Chondrocyte (in vitro differentiated cells): ENCODE data around the gene REEP6. TPM values are rescaled to one million over a fixed set of nuclear protein-coding genes. Genes with fewer than 3 reads are reported as not detected.
A peak's percentile ranks its signal among the peaks of the same experiment; 100 is the strongest.

Source experiments
- DNase-seq: peaks from one replicate; pipeline ENCODE4 v3.0.0; 2021; ENCODE audit warnings: mixed read lengths, low spot score
- H3K27ac Mint-ChIP-seq: one replicate; pipeline ENCODE4 v1.8.0; 2021; ENCODE audit warnings: mild to moderate bottlenecking, moderate library complexity, mixed read lengths; ENCODE audit not compliant: unreplicated experiment
- H3K27me3 Mint-ChIP-seq: 2 replicates; pipeline ENCODE4 v1.8.0; 2021; ENCODE audit warnings: low read depth, mixed read lengths
- H3K36me3 Mint-ChIP-seq: 2 replicates; pipeline ENCODE4 v1.8.0; 2021; ENCODE audit warnings: low read depth, mixed read lengths
- H3K4me1 Mint-ChIP-seq: 2 replicates; pipeline ENCODE4 v1.8.0; 2021; ENCODE audit warnings: low read depth, mild to moderate bottlenecking, mixed read lengths
- H3K4me3 Mint-ChIP-seq: one replicate; pipeline ENCODE4 v1.8.0; 2021; ENCODE audit warnings: mild to moderate bottlenecking, moderate library complexity, mixed read lengths; ENCODE audit not compliant: unreplicated experiment
- H3K9me3 Mint-ChIP-seq: 2 replicates; pipeline ENCODE4 v1.8.0; 2021; ENCODE audit warnings: low read depth, mixed read lengths
- total RNA-seq: library from RNA; stranded (reverse); gene quantifications from 3 replicates; pipeline ENCODE4 v1.2.1, GENCODE V29; 2021
- TF ChIP-seq, protein P1 (sequence below): fragments of 200-600 bp; sonication (generic); IDR thresholded peaks from 2 replicates; pipeline ENCODE4 v1.5.0; 2021; ENCODE audit warnings: antibody characterized with exemption, mild to moderate bottlenecking, moderate library complexity

The REEP6 gene
- total RNA-seq, 1 donor from 2014 or later, result 2.8 TPM

DNA sequence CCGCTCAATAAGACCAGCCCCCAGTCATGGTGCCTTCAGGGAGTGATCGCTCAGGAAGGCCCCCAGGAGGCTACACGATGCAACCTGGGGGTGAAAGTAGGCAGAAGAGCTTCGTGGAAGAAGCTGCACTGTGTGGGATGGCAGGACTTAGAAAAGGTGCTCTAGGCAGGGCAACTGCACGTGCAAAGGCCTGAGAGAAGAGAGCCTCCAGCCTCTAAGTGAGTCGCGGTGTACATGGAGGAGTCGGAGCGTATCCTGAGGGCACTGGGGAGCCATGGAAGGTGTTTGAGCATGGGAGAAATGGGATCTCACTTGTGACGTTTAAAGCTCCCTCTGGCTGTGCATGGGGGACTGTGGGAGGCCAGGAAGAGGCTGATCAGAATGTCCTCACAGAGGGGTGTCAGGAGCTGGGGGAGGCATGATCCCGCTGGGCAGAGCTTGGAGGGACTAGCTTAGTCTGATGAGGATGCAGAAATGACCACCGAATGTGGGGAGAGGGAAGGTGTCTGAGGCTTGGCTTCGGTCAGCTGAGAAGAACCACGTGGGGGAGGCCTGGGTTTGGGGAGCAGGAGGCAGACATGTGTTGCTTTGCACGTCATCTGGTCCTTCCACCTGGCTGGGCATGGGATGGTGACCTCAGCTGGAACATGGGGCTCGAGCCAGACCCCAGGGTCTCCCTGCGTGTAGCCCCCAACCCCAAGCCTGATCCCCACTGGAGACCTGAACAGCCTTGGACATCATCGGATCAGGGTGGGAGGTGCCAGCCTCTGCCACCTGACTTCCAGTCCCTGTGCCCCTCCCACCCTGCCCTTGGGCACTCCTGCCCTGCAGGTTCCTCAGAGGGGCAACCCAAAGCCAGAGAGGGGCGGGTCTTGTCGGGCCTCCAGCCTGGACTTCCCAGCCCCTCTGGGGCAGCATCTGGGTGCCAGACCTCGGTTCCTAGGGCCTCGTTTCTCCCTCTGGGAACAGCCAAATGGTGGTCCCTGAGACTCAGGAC is 39.9 kb upstream of the REEP6 start:
- Mint-ChIP-seq H3K27me3 (peaks cover 26% of the 10 kb centered on the region), H3K36me3 (peaks cover 2% of the 10 kb centered on the region), H3K4me3 (peak overlapping the region; percentile 15), H3K27ac (no peak overlapping the region), H3K4me1 (peaks cover 17% of the 10 kb centered on the region), H3K9me3 (no peaks in the 10 kb centered on the region)
- TF ChIP-seq, protein P1, sequence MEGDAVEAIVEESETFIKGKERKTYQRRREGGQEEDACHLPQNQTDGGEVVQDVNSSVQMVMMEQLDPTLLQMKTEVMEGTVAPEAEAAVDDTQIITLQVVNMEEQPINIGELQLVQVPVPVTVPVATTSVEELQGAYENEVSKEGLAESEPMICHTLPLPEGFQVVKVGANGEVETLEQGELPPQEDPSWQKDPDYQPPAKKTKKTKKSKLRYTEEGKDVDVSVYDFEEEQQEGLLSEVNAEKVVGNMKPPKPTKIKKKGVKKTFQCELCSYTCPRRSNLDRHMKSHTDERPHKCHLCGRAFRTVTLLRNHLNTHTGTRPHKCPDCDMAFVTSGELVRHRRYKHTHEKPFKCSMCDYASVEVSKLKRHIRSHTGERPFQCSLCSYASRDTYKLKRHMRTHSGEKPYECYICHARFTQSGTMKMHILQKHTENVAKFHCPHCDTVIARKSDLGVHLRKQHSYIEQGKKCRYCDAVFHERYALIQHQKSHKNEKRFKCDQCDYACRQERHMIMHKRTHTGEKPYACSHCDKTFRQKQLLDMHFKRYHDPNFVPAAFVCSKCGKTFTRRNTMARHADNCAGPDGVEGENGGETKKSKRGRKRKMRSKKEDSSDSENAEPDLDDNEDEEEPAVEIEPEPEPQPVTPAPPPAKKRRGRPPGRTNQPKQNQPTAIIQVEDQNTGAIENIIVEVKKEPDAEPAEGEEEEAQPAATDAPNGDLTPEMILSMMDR, result no peak
- DNase-seq, result no peak

DNA sequence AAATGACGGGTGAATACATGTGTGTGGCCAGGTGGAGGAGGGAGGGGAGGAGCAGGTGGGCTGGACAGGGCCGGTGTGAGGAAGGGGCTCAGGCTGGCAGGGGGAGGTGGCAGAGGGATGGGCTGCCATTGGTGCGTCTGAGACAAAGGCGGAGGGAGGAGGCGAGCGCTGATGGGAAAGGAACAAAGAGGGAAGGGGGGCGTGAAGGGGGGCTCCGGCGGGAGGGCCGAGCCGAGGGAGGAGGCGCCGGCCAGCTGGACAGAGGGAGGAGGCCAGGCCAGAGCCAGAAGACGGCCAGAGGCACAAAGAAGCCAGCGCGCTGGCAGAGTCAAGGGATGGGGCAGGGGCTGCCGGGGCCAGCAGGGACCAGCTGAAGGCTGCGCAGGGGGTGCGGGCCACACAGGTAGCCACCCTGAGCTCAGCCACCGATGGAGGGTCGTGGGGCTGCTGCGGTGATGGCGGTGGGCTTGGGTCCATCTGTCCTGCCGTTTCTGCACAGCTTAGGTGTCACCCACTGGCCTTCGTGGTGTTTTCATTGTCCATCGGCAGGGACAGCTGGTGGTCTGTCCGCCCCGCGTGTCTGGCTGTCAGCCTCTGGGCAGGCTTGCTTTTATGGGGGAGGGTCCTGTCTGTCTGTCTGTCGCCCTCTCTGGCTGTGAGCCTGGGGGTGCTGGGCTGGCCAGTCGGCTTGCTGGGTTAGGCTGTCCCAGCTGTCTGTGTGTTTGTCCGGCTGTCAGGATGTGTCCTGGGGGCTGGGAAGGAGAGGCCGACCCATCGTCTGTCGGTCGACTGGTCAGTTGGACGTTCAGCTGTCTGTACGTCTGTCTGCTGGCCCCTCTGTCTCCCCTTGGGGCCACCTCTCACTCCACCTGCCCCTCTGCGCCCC is 38.8 kb upstream of the REEP6 start:
- Mint-ChIP-seq H3K27ac (no peak overlapping the region), H3K4me3 (no peak overlapping the region)

DNA sequence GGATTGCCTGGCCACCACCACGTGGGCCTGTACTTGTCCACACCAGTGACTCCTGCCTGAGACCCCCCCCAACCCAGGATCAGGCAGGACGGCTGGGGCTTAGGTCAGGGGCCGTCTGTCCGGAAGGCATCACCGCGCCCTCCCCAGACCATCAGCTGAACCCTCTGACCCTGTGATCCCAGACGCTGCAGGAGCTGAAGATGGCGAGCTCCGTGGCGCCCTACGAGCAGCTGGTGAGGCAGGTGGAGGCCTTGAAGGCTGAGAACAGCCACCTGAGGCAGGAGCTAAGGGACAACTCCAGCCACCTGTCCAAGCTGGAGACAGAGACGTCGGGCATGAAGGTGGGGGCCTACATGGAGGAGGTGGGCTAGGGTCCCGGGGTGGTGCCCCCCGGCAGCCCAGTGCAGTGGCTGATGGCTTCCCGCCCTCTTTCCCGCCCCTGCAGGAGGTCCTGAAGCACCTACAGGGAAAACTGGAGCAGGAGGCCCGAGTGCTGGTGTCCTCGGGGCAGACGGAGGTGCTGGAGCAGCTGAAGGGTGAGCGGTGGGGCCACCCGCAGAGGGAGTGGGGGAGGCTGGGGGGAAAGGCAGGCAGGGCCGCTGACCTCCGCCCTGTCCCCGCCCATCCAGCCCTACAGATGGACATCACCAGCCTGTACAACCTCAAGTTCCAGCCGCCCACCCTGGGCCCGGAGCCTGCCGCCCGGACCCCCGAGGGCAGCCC is 38.0 kb upstream of the REEP6 start:
- Mint-ChIP-seq H3K4me1 (peaks cover 17% of the 10 kb centered on the region), H3K4me3 (no peak overlapping the region), H3K36me3 (peaks cover 2% of the 10 kb centered on the region), H3K9me3 (no peaks in the 10 kb centered on the region), H3K27ac (no peak overlapping the region), H3K27me3 (peaks cover 24% of the 10 kb centered on the region)
- DNase-seq, result no peak
- TF ChIP-seq, protein P1, result no peak

More for the DNA sequence above, 38.8 kb upstream of the REEP6 start:
- Mint-ChIP-seq H3K27me3 (peaks cover 26% of the 10 kb centered on the region), H3K9me3 (no peaks in the 10 kb centered on the region), H3K4me1 (peaks cover 17% of the 10 kb centered on the region), H3K36me3 (peaks cover 2% of the 10 kb centered on the region)
- TF ChIP-seq, protein P1, result no peak
- DNase-seq, result no peak

DNA sequence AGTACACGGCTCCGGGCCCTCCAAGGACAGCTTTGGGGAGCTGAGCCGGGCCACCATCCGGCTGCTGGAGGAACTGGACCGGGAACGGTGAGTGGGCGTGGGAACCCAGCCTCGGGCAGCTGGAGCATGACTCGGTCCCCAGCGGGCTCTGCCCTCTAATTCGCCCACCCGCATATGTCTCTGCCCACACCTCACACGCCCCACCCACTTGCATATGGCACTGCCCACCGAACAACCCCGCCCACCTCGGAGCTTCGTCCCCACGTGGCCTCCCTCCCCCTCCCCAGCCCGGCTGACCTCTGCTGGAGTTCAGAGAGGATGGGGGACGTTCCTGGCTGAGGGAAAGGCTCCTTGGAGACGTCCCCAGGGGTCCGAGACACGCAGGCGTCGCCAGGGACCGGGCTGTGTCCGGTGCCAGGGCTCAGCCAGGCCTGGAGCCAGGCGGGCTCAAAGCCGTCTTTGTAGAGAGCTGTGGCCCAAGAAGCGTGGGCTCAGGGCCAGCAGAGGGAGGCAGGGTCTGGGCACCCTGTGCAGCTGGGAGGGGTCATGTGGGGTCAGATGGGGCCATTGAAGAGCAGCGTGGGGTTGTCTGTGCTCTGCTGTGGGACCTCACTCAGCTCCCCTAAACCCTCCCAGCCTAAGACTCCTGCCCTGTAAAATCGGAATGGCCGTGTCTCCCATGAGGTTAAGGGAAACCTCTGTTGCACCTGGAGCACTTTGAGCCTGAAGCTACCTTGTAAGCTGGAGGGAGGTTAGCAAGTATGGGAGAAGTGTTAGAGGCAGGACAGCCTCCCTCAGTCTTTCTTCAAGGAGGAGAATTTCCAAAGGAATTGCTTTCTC is 37.2 kb upstream of the REEP6 start:
- TF ChIP-seq, protein P1, result peak; percentile 27
- peaks cover 24% of the 10 kb centered on the region for H3K27me3 Mint-ChIP-seq
- no peak overlapping the region for H3K4me3 Mint-ChIP-seq
- H3K36me3 Mint-ChIP-seq, result peaks cover 2% of the 10 kb centered on the region
- H3K4me1 Mint-ChIP-seq, result peaks cover 16% of the 10 kb centered on the region
- no peaks in the 10 kb centered on the region for H3K9me3 Mint-ChIP-seq
- no peak overlapping the region for H3K27ac Mint-ChIP-seq
- no peak for DNase-seq
